B cell (primary cell): ENCODE results near the gene MRPL20.

Experiments used
- EZH2 ChIP-seq: IDR thresholded peaks from 2 replicates; pipeline ENCODE4 v1.6.1; 2012; ENCODE audit warnings: borderline replicate concordance, low read depth, mild to moderate bottlenecking, moderate library complexity, low read length; ENCODE audit not compliant: insufficient read depth, poor library complexity, severe bottlenecking
- TF ChIP-seq, protein P1 (sequence below): fragments of 200-600 bp; IDR thresholded peaks from one replicate; pipeline ENCODE4 v1.8.0; 2022; ENCODE audit warnings: antibody characterized with exemption, mild to moderate bottlenecking

DNA sequence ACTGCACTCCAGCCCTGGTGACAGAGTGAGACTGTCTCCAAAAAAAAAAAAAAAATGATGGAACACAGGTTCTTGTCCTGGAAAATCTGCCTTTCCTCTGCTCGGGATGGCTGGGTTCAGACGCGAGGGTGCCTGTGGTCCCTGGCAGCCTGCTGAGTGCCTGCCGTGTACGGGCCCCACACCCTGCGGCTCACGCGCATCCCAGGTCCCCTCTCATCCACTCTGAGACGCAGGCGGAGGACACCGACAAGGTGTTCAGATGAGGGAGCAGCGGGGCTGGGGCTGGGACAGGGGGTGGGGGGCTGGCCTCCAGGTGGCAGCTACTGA, 18.3 kb upstream of the MRPL20 start:
- TF ChIP-seq, protein P1, sequence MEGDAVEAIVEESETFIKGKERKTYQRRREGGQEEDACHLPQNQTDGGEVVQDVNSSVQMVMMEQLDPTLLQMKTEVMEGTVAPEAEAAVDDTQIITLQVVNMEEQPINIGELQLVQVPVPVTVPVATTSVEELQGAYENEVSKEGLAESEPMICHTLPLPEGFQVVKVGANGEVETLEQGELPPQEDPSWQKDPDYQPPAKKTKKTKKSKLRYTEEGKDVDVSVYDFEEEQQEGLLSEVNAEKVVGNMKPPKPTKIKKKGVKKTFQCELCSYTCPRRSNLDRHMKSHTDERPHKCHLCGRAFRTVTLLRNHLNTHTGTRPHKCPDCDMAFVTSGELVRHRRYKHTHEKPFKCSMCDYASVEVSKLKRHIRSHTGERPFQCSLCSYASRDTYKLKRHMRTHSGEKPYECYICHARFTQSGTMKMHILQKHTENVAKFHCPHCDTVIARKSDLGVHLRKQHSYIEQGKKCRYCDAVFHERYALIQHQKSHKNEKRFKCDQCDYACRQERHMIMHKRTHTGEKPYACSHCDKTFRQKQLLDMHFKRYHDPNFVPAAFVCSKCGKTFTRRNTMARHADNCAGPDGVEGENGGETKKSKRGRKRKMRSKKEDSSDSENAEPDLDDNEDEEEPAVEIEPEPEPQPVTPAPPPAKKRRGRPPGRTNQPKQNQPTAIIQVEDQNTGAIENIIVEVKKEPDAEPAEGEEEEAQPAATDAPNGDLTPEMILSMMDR: no peak
- TF ChIP-seq EZH2: no peak
